ENCODE data around the gene OXCT2. TPM values are rescaled to one million over a fixed set of nuclear protein-coding genes. Genes with fewer than 3 reads are reported as not detected.

The OXCT2 gene
- total and polyA plus RNA-seq, 2 of the 13 experiments (the other 11 are each of a cell fraction or from before 2014, with no cell fraction given) = 0.21 to 0.33 TPM

DNA sequence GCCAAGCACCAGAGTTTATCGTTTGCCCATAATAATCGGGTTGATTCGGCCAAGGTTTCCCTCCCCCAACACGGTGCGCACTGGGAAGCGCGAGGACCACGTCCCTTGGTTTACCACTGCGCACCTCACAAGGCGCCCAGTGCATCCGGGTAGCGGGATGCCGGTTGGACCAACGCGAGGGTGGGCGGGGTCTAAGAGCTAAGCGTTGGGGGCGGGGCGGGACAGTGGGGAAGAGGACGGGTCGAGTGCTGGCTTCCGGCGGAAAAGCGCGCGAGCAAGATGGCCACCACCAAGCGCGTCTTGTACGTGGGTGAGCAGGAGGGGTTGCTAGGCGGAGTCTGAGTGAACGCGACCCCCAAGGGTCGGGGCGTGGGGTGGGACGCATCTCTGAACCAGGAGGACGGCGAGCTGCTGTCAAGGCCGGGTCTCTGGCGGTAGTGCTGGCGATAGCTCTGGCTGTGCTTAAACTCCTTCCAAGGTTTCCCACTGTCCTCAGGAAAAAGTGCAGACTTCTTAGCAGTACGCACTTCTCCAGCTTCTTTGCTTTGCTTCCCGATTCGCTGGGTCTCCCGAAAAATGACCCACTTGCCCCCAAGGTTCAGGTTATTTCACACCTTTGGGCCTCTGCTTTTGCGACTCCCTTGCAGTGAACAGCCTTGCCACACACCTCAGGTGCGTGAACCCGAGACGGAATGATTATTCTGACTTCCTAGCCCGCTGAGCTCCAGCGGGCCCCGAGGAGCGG lies 32.4 kb downstream of the OXCT2 start, which contains the start of gene PPIE (continued):
- TF ChIP-seq PCBP1 (IDR thresholded peaks at IDR 0.05; ENCODE audit: borderline replicate concordance, low read depth, low read length) (0 out of 2 replicates have a peak, but pooled peaks have one; percentile 39), TAF1 (CRISPR knock-in tag; IDR thresholded peaks at IDR 0.05) (peak; percentile 57), YEATS4 (CRISPR knock-in tag; IDR thresholded peaks at IDR 0.05; ENCODE audit: borderline replicate concordance) (0 out of 2 replicates have a peak, but pooled peaks have one; percentile 15), ZNF772 (CRISPR knock-in tag; IDR thresholded peaks at IDR 0.05) (0 out of 2 replicates have a peak, but pooled peaks have one; percentile 54), SAP130 (CRISPR knock-in tag; IDR thresholded peaks at IDR 0.05; ENCODE audit: low read depth) (0 out of 2 replicates have a peak, but pooled peaks have one; percentile 9), BCL6 (CRISPR knock-in tag; IDR thresholded peaks at IDR 0.05) (no peak), SP2 (CRISPR knock-in tag; IDR thresholded peaks at IDR 0.05) (no peak), ATM (IDR thresholded peaks at IDR 0.05; ENCODE audit: borderline replicate concordance) (no peak), ZNF530 (CRISPR knock-in tag; IDR thresholded peaks at IDR 0.05; ENCODE audit: low read depth) (no peak), ZNF652 (CRISPR knock-in tag; IDR thresholded peaks at IDR 0.05; ENCODE audit: borderline replicate concordance, low read depth) (no peak), MED8 (CRISPR knock-in tag; IDR thresholded peaks at IDR 0.05; ENCODE audit: insufficient replicate concordance) (no peak), ZNF441 (CRISPR knock-in tag; IDR thresholded peaks at IDR 0.05; ENCODE audit: borderline replicate concordance) (no peak), FOXA3 (CRISPR knock-in tag; IDR thresholded peaks at IDR 0.05) (no peak), POGZ (CRISPR knock-in tag; IDR thresholded peaks at IDR 0.05) (0 out of 2 replicates have a peak, but pooled peaks have one; percentile 12), POLR2AphosphoS5 (IDR thresholded peaks at IDR 0.05; ENCODE audit: low read depth, low read length) (peak; percentile 58), EHMT2 (IDR thresholded peaks at IDR 0.05; ENCODE audit: borderline replicate concordance, low read depth, low read length) (no peak), MED1 (CRISPR knock-in tag; IDR thresholded peaks at IDR 0.05) (no peak), PHF8 (CRISPR knock-in tag; IDR thresholded peaks at IDR 0.05) (peak; percentile 62; the same call in 1 of the 2 replicates), ZNF549 (CRISPR knock-in tag; IDR thresholded peaks at IDR 0.05) (no peak), ZFYVE20 (CRISPR knock-in tag; IDR thresholded peaks at IDR 0.05; ENCODE audit: borderline replicate concordance, low read depth) (no peak), NR3C1 (CRISPR knock-in tag; IDR thresholded peaks at IDR 0.05) (no peak), ZBTB38 (CRISPR knock-in tag; IDR thresholded peaks at IDR 0.05) (peak; percentile 70; the same call in 1 of the 2 replicates), KMT2A (CRISPR knock-in tag; IDR thresholded peaks at IDR 0.05) (0 out of 2 replicates have a peak, but pooled peaks have one; percentile 30), ZNF180 (CRISPR knock-in tag; IDR thresholded peaks at IDR 0.05; ENCODE audit: borderline replicate concordance, low read depth) (no peak), MXI1 (IDR thresholded peaks at IDR 0.05; ENCODE audit: borderline replicate concordance, low read depth, low read length) (peak; percentile 12; the same call in 1 of the 3 replicates)
- TF ChIP-seq, protein P1, sequence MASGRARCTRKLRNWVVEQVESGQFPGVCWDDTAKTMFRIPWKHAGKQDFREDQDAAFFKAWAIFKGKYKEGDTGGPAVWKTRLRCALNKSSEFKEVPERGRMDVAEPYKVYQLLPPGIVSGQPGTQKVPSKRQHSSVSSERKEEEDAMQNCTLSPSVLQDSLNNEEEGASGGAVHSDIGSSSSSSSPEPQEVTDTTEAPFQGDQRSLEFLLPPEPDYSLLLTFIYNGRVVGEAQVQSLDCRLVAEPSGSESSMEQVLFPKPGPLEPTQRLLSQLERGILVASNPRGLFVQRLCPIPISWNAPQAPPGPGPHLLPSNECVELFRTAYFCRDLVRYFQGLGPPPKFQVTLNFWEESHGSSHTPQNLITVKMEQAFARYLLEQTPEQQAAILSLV (CRISPR knock-in tag; IDR thresholded peaks at IDR 0.05; ENCODE audit: borderline replicate concordance) = no peak
- TF ChIP-seq, protein P2, sequence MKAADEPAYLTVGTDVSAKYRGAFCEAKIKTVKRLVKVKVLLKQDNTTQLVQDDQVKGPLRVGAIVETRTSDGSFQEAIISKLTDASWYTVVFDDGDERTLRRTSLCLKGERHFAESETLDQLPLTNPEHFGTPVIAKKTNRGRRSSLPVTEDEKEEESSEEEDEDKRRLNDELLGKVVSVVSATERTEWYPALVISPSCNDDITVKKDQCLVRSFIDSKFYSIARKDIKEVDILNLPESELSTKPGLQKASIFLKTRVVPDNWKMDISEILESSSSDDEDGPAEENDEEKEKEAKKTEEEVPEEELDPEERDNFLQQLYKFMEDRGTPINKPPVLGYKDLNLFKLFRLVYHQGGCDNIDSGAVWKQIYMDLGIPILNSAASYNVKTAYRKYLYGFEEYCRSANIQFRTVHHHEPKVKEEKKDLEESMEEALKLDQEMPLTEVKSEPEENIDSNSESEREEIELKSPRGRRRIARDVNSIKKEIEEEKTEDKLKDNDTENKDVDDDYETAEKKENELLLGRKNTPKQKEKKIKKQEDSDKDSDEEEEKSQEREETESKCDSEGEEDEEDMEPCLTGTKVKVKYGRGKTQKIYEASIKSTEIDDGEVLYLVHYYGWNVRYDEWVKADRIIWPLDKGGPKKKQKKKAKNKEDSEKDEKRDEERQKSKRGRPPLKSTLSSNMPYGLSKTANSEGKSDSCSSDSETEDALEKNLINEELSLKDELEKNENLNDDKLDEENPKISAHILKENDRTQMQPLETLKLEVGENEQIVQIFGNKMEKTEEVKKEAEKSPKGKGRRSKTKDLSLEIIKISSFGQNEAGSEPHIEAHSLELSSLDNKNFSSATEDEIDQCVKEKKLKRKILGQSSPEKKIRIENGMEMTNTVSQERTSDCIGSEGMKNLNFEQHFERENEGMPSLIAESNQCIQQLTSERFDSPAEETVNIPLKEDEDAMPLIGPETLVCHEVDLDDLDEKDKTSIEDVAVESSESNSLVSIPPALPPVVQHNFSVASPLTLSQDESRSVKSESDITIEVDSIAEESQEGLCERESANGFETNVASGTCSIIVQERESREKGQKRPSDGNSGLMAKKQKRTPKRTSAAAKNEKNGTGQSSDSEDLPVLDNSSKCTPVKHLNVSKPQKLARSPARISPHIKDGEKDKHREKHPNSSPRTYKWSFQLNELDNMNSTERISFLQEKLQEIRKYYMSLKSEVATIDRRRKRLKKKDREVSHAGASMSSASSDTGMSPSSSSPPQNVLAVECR (CRISPR knock-in tag; IDR thresholded peaks at IDR 0.05; ENCODE audit: borderline replicate concordance) = peak; percentile 54; the same call in 1 of the 2 replicates
